IMR-90 (cell line): ENCODE results near the gene UNC93B1. TPM values are rescaled to one million over a fixed set of nuclear protein-coding genes. Genes with fewer than 3 reads are reported as not detected.

Experiments
- ATAC-seq: fragments of 200-7000 bp; cut with Tn5 transposase; 2 replicates; pipeline ENCODE4 v1.9.1; 2020; ENCODE audit warnings: low read depth, mild to moderate bottlenecking, moderate library complexity
- BruUV-seq: library from RNA; stranded (reverse); fragments of 400-500 nt; replicated peaks from 2 replicates; lab custom pipeline; 2021; lab: Mats Ljungman, UMichigan
- CTCF ChIA-PET: fragments of 300-600 bp; formaldehyde crosslinking; extraction: SDS; loops from one replicate; lab custom pipeline; 2021; ENCODE audit warnings: antibody characterized with exemption; lab: Yijun Ruan, JAX
- POLR2A ChIA-PET: fragments of 300-600 bp; sonication (Branson Sonifier 250); formaldehyde crosslinking; loops from one replicate; lab custom pipeline; 2022; ENCODE audit warnings: antibody characterized with exemption; ENCODE audit not compliant: unreplicated experiment; lab: Charles Lee
- DNase-seq: peaks from one replicate; pipeline ENCODE4 v3.0.0; 2013
- H2AFZ ChIP-seq: replicated peaks from 2 replicates; pipeline ENCODE3; 2013; ENCODE audit warnings: low read length, mild to moderate bottlenecking; ENCODE audit not compliant: poor library complexity
- H2AK5ac ChIP-seq: 2 replicates; pipeline ENCODE4 v1.6.1; 2013; ENCODE audit warnings: low read depth, low read length, inconsistent platforms
- H2AK9ac ChIP-seq: replicated peaks from 2 replicates; pipeline ENCODE3; 2013; ENCODE audit warnings: mild to moderate bottlenecking, low read depth, low read length, moderate library complexity; ENCODE audit not compliant: poor library complexity
- H2BK120ac ChIP-seq: 2 replicates; pipeline ENCODE4 v1.6.1; 2013; ENCODE audit warnings: low read depth, low read length, inconsistent platforms
- H2BK15ac ChIP-seq: 3 replicates; pipeline ENCODE4 v1.6.1; 2013; ENCODE audit warnings: low read depth, low read length, inconsistent platforms
- H2BK20ac ChIP-seq: 2 replicates; pipeline ENCODE4 v1.6.1; 2013; ENCODE audit warnings: low read depth, mild to moderate bottlenecking, inconsistent platforms, low read length, moderate library complexity
- H2BK5ac ChIP-seq: 2 replicates; pipeline ENCODE4 v1.6.1; 2013; ENCODE audit warnings: mild to moderate bottlenecking, low read depth, low read length, inconsistent platforms; ENCODE audit not compliant: poor library complexity, severe bottlenecking
- H3K14ac ChIP-seq: replicated peaks from 2 replicates; pipeline ENCODE4 v1.6.1; 2013; ENCODE audit warnings: low read depth, low read length, inconsistent platforms
- H3K18ac ChIP-seq: 2 replicates; pipeline ENCODE4 v1.6.1; 2013; ENCODE audit warnings: low read depth, low read length, control low read depth
- H3K23ac ChIP-seq: 2 replicates; pipeline ENCODE4 v1.6.1; 2013; ENCODE audit warnings: low read depth, low read length, inconsistent platforms
- H3K27ac ChIP-seq: 2 replicates; pipeline ENCODE4 v1.5.1; 2013; ENCODE audit warnings: mild to moderate bottlenecking, control low read depth, low read length; ENCODE audit not compliant: insufficient read depth
- H3K27me3 ChIP-seq: 2 replicates; pipeline ENCODE4 v1.6.1; 2013; ENCODE audit warnings: low read length; ENCODE audit not compliant: control insufficient read depth, insufficient read depth
- H3K36me3 ChIP-seq: 2 replicates; pipeline ENCODE4 v1.6.1; 2013; ENCODE audit warnings: low read length, mixed read lengths; ENCODE audit not compliant: control insufficient read depth, insufficient read depth
- H3K4ac ChIP-seq: 2 replicates; pipeline ENCODE4 v1.6.1; 2013; ENCODE audit warnings: low read depth, low read length, inconsistent platforms
- H3K4me1 ChIP-seq: 2 replicates; pipeline ENCODE4 v1.6.1; 2013; ENCODE audit warnings: low read length, mixed read lengths; ENCODE audit not compliant: control insufficient read depth, insufficient read depth
- H3K4me2 ChIP-seq: 2 replicates; pipeline ENCODE4 v1.6.1; 2013; ENCODE audit warnings: low read depth, mild to moderate bottlenecking, control low read depth, low read length, moderate library complexity
- H3K4me3 ChIP-seq: 2 replicates; pipeline ENCODE4 v1.5.1; 2013; ENCODE audit warnings: low read depth, mild to moderate bottlenecking, control low read depth, low read length, moderate library complexity; ENCODE audit not compliant: insufficient read depth
- H3K56ac ChIP-seq: 2 replicates; pipeline ENCODE4 v1.6.1; 2013; ENCODE audit warnings: low read length, inconsistent platforms; ENCODE audit not compliant: insufficient read depth; ENCODE audit errors: extremely low read depth
- H3K79me1 ChIP-seq, 2 experiments: 2 replicates each; pipeline ENCODE4 v1.6.1; 2013; ENCODE audit warnings: low read length in 2 of 2, inconsistent platforms in 1 of 2, low read depth in 1 of 2
- H3K9ac ChIP-seq: 2 replicates; pipeline ENCODE4 v1.6.1; 2013; ENCODE audit warnings: low read depth, low read length, control low read depth
- H3K9me1 ChIP-seq: 2 replicates; pipeline ENCODE4 v1.6.1; 2013; ENCODE audit warnings: low read length, inconsistent platforms; ENCODE audit not compliant: insufficient read depth
- H3K9me3 ChIP-seq: 2 replicates; pipeline ENCODE4 v1.6.1; 2013; ENCODE audit warnings: low read length; ENCODE audit not compliant: control insufficient read depth, insufficient read depth
- H4K20me1 ChIP-seq: 2 replicates; pipeline ENCODE4 v1.6.1; 2013; ENCODE audit warnings: low read length, inconsistent platforms; ENCODE audit not compliant: insufficient read depth
- H4K5ac ChIP-seq: 2 replicates; pipeline ENCODE4 v1.6.1; 2013; ENCODE audit warnings: mild to moderate bottlenecking, low read depth, low read length, control low read depth
- H4K8ac ChIP-seq, 2 experiments: 2 replicates each; pipeline ENCODE4 v1.6.1; 2013; ENCODE audit warnings: low read depth in 2 of 2, low read length in 2 of 2, control low read depth in 1 of 2, inconsistent platforms in 1 of 2
- H4K91ac ChIP-seq: 2 replicates; pipeline ENCODE4 v1.6.1; 2013; ENCODE audit warnings: low read depth, low read length, inconsistent platforms; ENCODE audit not compliant: insufficient read depth
- BHLHE40 ChIP-seq: fragments of 150-350 bp; IDR thresholded peaks from 2 replicates; pipeline ENCODE4 v1.6.1; 2016; ENCODE audit warnings: mild to moderate bottlenecking, low read depth, low read length
- CEBPB ChIP-seq: IDR thresholded peaks from 2 replicates; pipeline ENCODE4 v1.6.1; 2012; ENCODE audit warnings: low read depth, low read length, improper control_type of control experiment
- CHD1 ChIP-seq: IDR thresholded peaks from 2 replicates; pipeline ENCODE4 v1.6.1; 2012; ENCODE audit warnings: low read depth, low read length, improper control_type of control experiment
- CTCF ChIP-seq: conservative IDR thresholded peaks from 2 replicates; pipeline ENCODE4 v1.5.1; 2012; ENCODE audit warnings: mild to moderate bottlenecking, low read depth, low read length, improper control_type of control experiment
- FOS ChIP-seq: fragments of 150-350 bp; IDR thresholded peaks from 2 replicates; pipeline ENCODE4 v1.6.1; 2016; ENCODE audit warnings: low read depth, low read length
- MAFK ChIP-seq: IDR thresholded peaks from 2 replicates; pipeline ENCODE4 v1.6.1; 2012; ENCODE audit warnings: low read depth, low read length, improper control_type of control experiment
- MAZ ChIP-seq: IDR thresholded peaks from 2 replicates; pipeline ENCODE4 v1.6.1; 2012; ENCODE audit warnings: low read depth, mild to moderate bottlenecking, low read length, improper control_type of control experiment, moderate library complexity, borderline replicate concordance
- MXI1 ChIP-seq: IDR thresholded peaks from 2 replicates; pipeline ENCODE4 v1.6.1; 2012; ENCODE audit warnings: low read depth, mild to moderate bottlenecking, low read length, moderate library complexity, borderline replicate concordance
- NFE2L2 ChIP-seq: fragments of 150-350 bp; IDR thresholded peaks from 2 replicates; pipeline ENCODE4 v1.6.1; 2016; ENCODE audit warnings: low read depth, mild to moderate bottlenecking, low read length
- POLR2A ChIP-seq: IDR thresholded peaks from 2 replicates; pipeline ENCODE4 v1.6.1; 2012; ENCODE audit warnings: mild to moderate bottlenecking, low read depth, low read length
- RAD21 ChIP-seq: IDR thresholded peaks from 2 replicates; pipeline ENCODE4 v1.6.1; 2012; ENCODE audit warnings: low read length, improper control_type of control experiment
- RCOR1 ChIP-seq: IDR thresholded peaks from 2 replicates; pipeline ENCODE4 v1.6.1; 2012; ENCODE audit warnings: mild to moderate bottlenecking, low read length, improper control_type of control experiment; ENCODE audit not compliant: insufficient replicate concordance
- RFX5 ChIP-seq: IDR thresholded peaks from 2 replicates; pipeline ENCODE4 v1.8.0; 2012; ENCODE audit warnings: low read depth, mild to moderate bottlenecking, low read length, moderate library complexity
- SMC3 ChIP-seq: fragments of 150-350 bp; IDR thresholded peaks from 2 replicates; pipeline ENCODE4 v1.6.1; 2016; ENCODE audit warnings: low read depth, mild to moderate bottlenecking, antibody characterized with exemption, low read length, moderate library complexity
- WGBS, 2 experiments: methylation state at CpG; one replicate each; pipeline versions ENCODE4 v1.1.5 to v1.1.7; 2013; ENCODE audit warnings: missing lambda C conversion rate in 2 of 2; ENCODE audit not compliant: insufficient read length in 1 of 2; ENCODE audit errors: extremely low coverage in 2 of 2; 5-methylcytosine and 5-hydroxymethylcytosine counted together
- dilution Hi-C: fragments of 300-500 bp; cut with HindIII; formaldehyde crosslinking; loops from one replicate; pipeline ENCODE4 v1.14.3; 2018; ENCODE audit warnings: low sequenced_read_pairs; ENCODE audit not compliant: unreplicated experiment
- in situ Hi-C: fragments of 300-500 bp; cut with MboI; formaldehyde crosslinking; loops from 3 replicates; pipeline ENCODE4 v1.14.3; 2019; ENCODE audit warnings: low sequenced_read_pairs, inconsistent platforms, mixed read lengths
- intact Hi-C: fragments of 100-400 bp; cut with micrococcal nuclease; formaldehyde crosslinking; loops from 2 replicates; pipeline ENCODE4 v1.10.0; 2022
- polyA plus RNA-seq, 3 experiments: library from polyadenylated mRNA; depleted of rRNA; stranded (reverse); fragments of >200 nt; gene quantifications; 2 replicates each; pipeline ENCODE4 v1.2.3, GENCODE V29; 2012; ENCODE audit warnings: low replicate concordance in 1 of 3
- total RNA-seq: library from RNA; depleted of rRNA; stranded (reverse); fragments of >200 nt; gene quantifications from 2 replicates; pipeline ENCODE4 v1.2.3, GENCODE V29; 2012
- TF ChIP-seq, protein P1 (sequence below): fragments of 150-350 bp; IDR thresholded peaks from 2 replicates; pipeline ENCODE4 v1.6.1; 2017; ENCODE audit warnings: mild to moderate bottlenecking, antibody characterized with exemption, low read length, low read depth
- TF ChIP-seq, protein P2 (sequence below): fragments of 150-350 bp; IDR thresholded peaks from 2 replicates; pipeline ENCODE4 v1.6.1; 2016; ENCODE audit warnings: low read depth, mild to moderate bottlenecking, low read length, moderate library complexity, borderline replicate concordance

Gene UNC93B1
- total and polyA plus RNA-seq, 2 of the 4 experiments (the other 2 are of a cell fraction): 10.9 to 19.2 TPM

DNA sequence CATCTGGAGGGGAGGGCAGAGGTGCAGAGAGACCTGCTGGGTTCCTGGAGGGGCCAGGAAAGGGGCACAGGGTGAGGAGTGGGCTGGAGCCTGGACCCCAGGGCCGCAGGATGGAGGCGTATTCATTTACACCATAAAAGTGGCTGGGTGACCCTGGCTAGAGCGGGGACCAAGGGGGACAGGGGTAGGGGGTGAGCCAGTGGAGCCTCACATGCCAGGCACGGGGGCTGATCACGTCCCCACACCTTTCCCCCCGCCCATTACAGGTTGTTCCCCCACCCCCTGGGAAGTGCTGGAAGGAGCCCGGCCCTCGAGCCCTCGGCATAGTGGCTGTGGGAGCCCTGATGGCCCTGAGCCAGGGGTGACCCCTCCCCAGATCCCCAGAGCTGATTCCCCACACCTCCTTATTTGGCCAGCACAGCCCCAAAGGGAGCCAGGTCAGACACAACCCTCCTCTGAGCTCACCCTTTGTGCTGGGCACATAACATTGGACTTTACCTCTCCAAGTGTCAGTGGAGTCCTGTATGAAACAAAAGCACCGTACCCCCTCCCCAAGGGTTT lies 35.7 kb upstream of the UNC93B1 start:
- Histone ChIP-seq H3K56ac (peak overlapping the region; percentile 80), H3K4ac (peak overlapping the region; percentile 95), H3K79me1 (peaks cover 7 to 47% of the 10 kb centered on the region in 2 experiments; a peak in 3 of 4 replicates), H3K27ac (peak overlapping the region; percentile 71), H3K14ac (peak overlapping the region; percentile 82), H2BK120ac (peak overlapping the region; percentile 74), H3K9me1 (no peaks in the 10 kb centered on the region), H3K27me3 (no peaks in the 10 kb centered on the region), H3K23ac (peak overlapping the region; percentile 85), H3K18ac (peak overlapping the region; percentile 29), H3K36me3 (peaks cover 15% of the 10 kb centered on the region; the same call in 1 of the 2 replicates), H3K9me3 (no peaks in the 10 kb centered on the region), H2BK15ac (peak overlapping the region; percentile 88; the same call in 1 of the 3 replicates), H2BK20ac (peak overlapping the region; percentile 50; the same call in 1 of the 2 replicates), H3K4me3 (peak overlapping the region; percentile 74), H4K91ac (peak overlapping the region; percentile 90), H2BK5ac (peak overlapping the region; percentile 61), H4K5ac (peak overlapping the region; percentile 88), H3K4me2 (peak overlapping the region; percentile 95), H2AFZ (peak overlapping the region; percentile 82), H4K20me1 (no peaks in the 10 kb centered on the region; the same call in 1 of the 2 replicates), H2AK5ac (peak overlapping the region; percentile 91), H2AK9ac (peak overlapping the region; percentile 94), H4K8ac (peak overlapping the region; percentile 84 to 96), H3K4me1 (peaks cover 25% of the 10 kb centered on the region), H3K9ac (peak overlapping the region; percentile 72)
- intact Hi-C loops: no loop called here
- ChIA-PET POLR2A (interaction anchor here (1.4 kb wide), 1 partner anchor 29 kb away, joined by 4 read pairs; no protein-coding TSS in a partner anchor), CTCF (no interaction called here)
- no TSS peak for BruUV-seq
- TF ChIP-seq MXI1: no peak
- TF ChIP-seq RAD21: no peak
- TF ChIP-seq, protein P1, sequence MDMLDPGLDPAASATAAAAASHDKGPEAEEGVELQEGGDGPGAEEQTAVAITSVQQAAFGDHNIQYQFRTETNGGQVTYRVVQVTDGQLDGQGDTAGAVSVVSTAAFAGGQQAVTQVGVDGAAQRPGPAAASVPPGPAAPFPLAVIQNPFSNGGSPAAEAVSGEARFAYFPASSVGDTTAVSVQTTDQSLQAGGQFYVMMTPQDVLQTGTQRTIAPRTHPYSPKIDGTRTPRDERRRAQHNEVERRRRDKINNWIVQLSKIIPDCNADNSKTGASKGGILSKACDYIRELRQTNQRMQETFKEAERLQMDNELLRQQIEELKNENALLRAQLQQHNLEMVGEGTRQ: no peak
- TF ChIP-seq, protein P2, sequence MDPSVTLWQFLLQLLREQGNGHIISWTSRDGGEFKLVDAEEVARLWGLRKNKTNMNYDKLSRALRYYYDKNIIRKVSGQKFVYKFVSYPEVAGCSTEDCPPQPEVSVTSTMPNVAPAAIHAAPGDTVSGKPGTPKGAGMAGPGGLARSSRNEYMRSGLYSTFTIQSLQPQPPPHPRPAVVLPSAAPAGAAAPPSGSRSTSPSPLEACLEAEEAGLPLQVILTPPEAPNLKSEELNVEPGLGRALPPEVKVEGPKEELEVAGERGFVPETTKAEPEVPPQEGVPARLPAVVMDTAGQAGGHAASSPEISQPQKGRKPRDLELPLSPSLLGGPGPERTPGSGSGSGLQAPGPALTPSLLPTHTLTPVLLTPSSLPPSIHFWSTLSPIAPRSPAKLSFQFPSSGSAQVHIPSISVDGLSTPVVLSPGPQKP: no peak
- TF ChIP-seq CEBPB: no peak
- no peak for TF ChIP-seq FOS
- no peak for TF ChIP-seq MAFK
- TF ChIP-seq NFE2L2: no peak
- TF ChIP-seq CHD1: no peak
- no peak for TF ChIP-seq MAZ
- no peak for TF ChIP-seq RFX5
- TF ChIP-seq RCOR1: no peak
- no peak for TF ChIP-seq CTCF
- no peak for TF ChIP-seq SMC3
- TF ChIP-seq POLR2A: no peak
- no peak for TF ChIP-seq BHLHE40
- WGBS, 2 experiments: no CpG with 5 or more reads among the region's 10 CpGs
- in situ Hi-C loops: no loop called here
- dilution Hi-C loops: no loop called here
- ATAC-seq (no peak), DNase-seq (no peak)
